H1 (cell line): Measurements from ENCODE around the gene TRIM9.

Experiments
- POLR2A ChIP-seq, 2 experiments: IDR thresholded peaks; 1 replicate in 1 of 2; 2 replicates in 1 of 2; pipeline ENCODE4 v1.6.1; 2011; ENCODE audit warnings: low read depth in 2 of 2, low read length in 2 of 2, mild to moderate bottlenecking in 2 of 2; ENCODE audit errors: control extremely low read depth in 1 of 2
- RAD21 ChIP-seq, 2 experiments: IDR thresholded peaks in 1 of 2; conservative IDR thresholded peaks in 1 of 2; 2 replicates each; pipeline ENCODE4 v1.6.1; 2011; ENCODE audit warnings: low read depth in 2 of 2, low read length in 2 of 2, improper control_type of control experiment in 1 of 2, inconsistent platforms in 1 of 2, mild to moderate bottlenecking in 1 of 2, moderate library complexity in 1 of 2
- SIN3A ChIP-seq, 2 experiments: IDR thresholded peaks in 1 of 2; conservative IDR thresholded peaks in 1 of 2; 2 replicates each; pipeline ENCODE4 v1.6.1; 2011 to 2012; ENCODE audit warnings: low read length in 2 of 2, improper control_type of control experiment in 1 of 2, low read depth in 1 of 2, mild to moderate bottlenecking in 1 of 2
- SRF ChIP-seq: IDR thresholded peaks from 2 replicates; pipeline ENCODE4 v1.6.1; 2011; ENCODE audit warnings: mild to moderate bottlenecking, low read depth, low read length, moderate library complexity
- TF ChIP-seq, protein P1 (sequence below), 3 experiments: IDR thresholded peaks; 1 replicate in 2 of 3; 2 replicates in 1 of 3; pipeline versions ENCODE4 v1.5.1 to v1.6.1; 2011; ENCODE audit warnings: low read length in 3 of 3, mild to moderate bottlenecking in 3 of 3, inconsistent platforms in 2 of 3, low read depth in 1 of 3, moderate library complexity in 1 of 3; ENCODE audit not compliant: insufficient read depth in 1 of 3; ENCODE audit errors: control extremely low read depth in 1 of 3

DNA sequence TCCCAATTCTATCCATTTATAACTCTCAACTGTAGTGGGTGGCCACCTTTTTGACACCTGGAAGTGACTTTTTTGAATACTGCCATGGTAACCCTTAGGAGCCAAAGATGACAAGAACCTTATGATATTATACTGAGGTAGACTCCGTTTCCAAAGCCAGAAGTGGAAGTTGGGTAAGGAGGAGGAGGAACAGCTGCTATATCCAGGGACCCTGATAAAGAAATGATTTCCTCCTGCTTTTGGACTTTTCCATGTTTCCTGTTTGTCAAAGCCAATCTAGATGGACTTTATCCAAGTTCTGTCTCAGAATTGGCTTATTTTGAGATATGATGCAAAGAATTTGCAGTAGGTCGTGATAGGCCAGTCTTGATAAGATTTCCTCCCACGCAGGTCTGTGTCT lies 14.3 kb downstream of the TRIM9 start:
- TF ChIP-seq, protein P1, sequence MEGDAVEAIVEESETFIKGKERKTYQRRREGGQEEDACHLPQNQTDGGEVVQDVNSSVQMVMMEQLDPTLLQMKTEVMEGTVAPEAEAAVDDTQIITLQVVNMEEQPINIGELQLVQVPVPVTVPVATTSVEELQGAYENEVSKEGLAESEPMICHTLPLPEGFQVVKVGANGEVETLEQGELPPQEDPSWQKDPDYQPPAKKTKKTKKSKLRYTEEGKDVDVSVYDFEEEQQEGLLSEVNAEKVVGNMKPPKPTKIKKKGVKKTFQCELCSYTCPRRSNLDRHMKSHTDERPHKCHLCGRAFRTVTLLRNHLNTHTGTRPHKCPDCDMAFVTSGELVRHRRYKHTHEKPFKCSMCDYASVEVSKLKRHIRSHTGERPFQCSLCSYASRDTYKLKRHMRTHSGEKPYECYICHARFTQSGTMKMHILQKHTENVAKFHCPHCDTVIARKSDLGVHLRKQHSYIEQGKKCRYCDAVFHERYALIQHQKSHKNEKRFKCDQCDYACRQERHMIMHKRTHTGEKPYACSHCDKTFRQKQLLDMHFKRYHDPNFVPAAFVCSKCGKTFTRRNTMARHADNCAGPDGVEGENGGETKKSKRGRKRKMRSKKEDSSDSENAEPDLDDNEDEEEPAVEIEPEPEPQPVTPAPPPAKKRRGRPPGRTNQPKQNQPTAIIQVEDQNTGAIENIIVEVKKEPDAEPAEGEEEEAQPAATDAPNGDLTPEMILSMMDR (IDR thresholded peaks at IDR 0.05; ENCODE audit: control extremely low read depth in 1 of 3, insufficient read depth in 1 of 3, low read depth in 1 of 3, low read length in 3 of 3) = no peak
- TF ChIP-seq SIN3A (conservative IDR thresholded peaks at IDR 0.05 in 1 of 2, IDR thresholded peaks at IDR 0.05 in 1 of 2; ENCODE audit: low read depth in 1 of 2, low read length in 2 of 2) = no peak
- TF ChIP-seq SRF = no peak
- TF ChIP-seq RAD21 (IDR thresholded peaks at IDR 0.05 in 1 of 2, conservative IDR thresholded peaks at IDR 0.05 in 1 of 2; ENCODE audit: low read depth in 2 of 2, low read length in 2 of 2) = no peak
- no peak for TF ChIP-seq POLR2A (IDR thresholded peaks at IDR 0.05; ENCODE audit: control extremely low read depth in 1 of 2, low read depth in 2 of 2, low read length in 2 of 2)
